ENCODE measurements around the gene TUBB4B.

TUBB4B gene

GRCh38 chr9:137213160-137214060, 27.7 kb upstream of the TUBB4B start:
- no peak for DNase-seq

- no peak for DNase-seq
Observed at GRCh38 chr9:137214620-137215019, 26.5 kb upstream of the TUBB4B start.

- DNase-seq, result no peak
Observed at GRCh38 chr9:137215196-137215986, 25.7 kb upstream of the TUBB4B start.

GRCh38 chr9:137216188-137216965, 24.7 kb upstream of the TUBB4B start:
- DNase-seq, result no peak

GRCh38 chr9:137217276-137218211, 23.5 kb upstream of the TUBB4B start:
- no peak for DNase-seq

- no peak for DNase-seq
Observed at GRCh38 chr9:137218212-137218753, 22.8 kb upstream of the TUBB4B start.

- DNase-seq, result no peak
Observed at GRCh38 chr9:137218754-137219271, 22.3 kb upstream of the TUBB4B start.

GRCh38 chr9:137219757-137220316, 21.2 kb upstream of the TUBB4B start:
- DNase-seq, result no peak

- no peak for DNase-seq
Observed at GRCh38 chr9:137220317-137221094, 20.6 kb upstream of the TUBB4B start.

- DNase-seq, result no peak
Observed at GRCh38 chr9:137221095-137221505, 20.0 kb upstream of the TUBB4B start.

- DNase-seq, result no peak
Observed at GRCh38 chr9:137221506-137222111, 19.5 kb upstream of the TUBB4B start.

- no peak for DNase-seq
Observed at GRCh38 chr9:137222190-137223077, 18.7 kb upstream of the TUBB4B start, which contains the start of gene RNF208. Gene RNF208 (minus strand): TSS chr9:137222240. CDS start chr9:137221212, 1,028 bp downstream.

- peak; percentile 99 for DNase-seq
Observed at GRCh38 chr9:137223078-137223970, 17.8 kb upstream of the TUBB4B start.

- DNase-seq, result no peak
Observed at GRCh38 chr9:137224830-137225694, 16.0 kb upstream of the TUBB4B start, which contains the start of gene CYSRT1. Gene CYSRT1 (plus strand): TSS chr9:137225174. CDS start chr9:137225622, 448 bp downstream.

GRCh38 chr9:137225699-137226331, 15.3 kb upstream of the TUBB4B start:
- DNase-seq, result no peak
